ENCODE data around the gene CCDC192.

GRCh38 chr5:127924606-127925005, 221.4 kb downstream of the CCDC192 start:
- TF ChIP-seq ZNF384 (IDR thresholded peaks at IDR 0.05) = no peak
- no peak for TF ChIP-seq SP1 (IDR thresholded peaks at IDR 0.05)
- TF ChIP-seq BHLHE40 (IDR thresholded peaks at IDR 0.05; ENCODE audit: borderline replicate concordance) = no peak
- no peak for TF ChIP-seq ARNT (IDR thresholded peaks at IDR 0.05)
- no peak for TF ChIP-seq L3MBTL2 (conservative IDR thresholded peaks at IDR 0.05)
- TF ChIP-seq FOXM1 (IDR thresholded peaks at IDR 0.05; ENCODE audit: borderline replicate concordance) = no peak

All from HEK293T (cell line).